DOHH2 (cell line): ENCODE measurements around the gene ABCD2.

Source experiments
- EZH2phosphoT487 ChIP-seq: fragments of 200-600 bp; sonication (generic); IDR thresholded peaks from 2 replicates; pipeline ENCODE4 v1.6.1; 2017; ENCODE audit warnings: borderline replicate concordance, mild to moderate bottlenecking, antibody characterized with exemption, low read length, moderate library complexity, mixed read lengths
- TF ChIP-seq, protein P1 (sequence below): fragments of 200-600 bp; sonication (generic); IDR thresholded peaks from one replicate; pipeline ENCODE4 v1.5.1; 2014; ENCODE audit warnings: antibody characterized with exemption, mild to moderate bottlenecking, low read depth, low read length; ENCODE audit not compliant: poor library complexity, severe bottlenecking

DNA sequence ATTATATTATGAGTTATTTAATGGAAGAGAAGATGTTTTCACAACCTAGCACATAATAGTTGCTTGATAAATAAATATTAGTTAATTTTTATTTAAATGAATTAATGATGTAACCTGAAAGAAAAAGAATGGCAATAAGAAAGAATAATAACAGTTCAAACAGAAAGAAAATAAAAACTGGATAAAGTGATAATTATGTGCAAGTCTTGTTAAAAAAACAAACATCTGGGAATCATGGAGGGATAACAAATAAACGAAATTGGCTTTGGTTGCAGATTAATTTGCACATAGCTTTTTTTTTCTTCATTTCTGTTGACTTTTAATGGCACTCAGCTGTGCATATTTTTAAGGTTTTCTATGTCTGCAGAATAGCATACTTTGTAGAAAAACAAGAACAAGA is 23.4 kb upstream of the ABCD2 start:
- TF ChIP-seq, protein P1, sequence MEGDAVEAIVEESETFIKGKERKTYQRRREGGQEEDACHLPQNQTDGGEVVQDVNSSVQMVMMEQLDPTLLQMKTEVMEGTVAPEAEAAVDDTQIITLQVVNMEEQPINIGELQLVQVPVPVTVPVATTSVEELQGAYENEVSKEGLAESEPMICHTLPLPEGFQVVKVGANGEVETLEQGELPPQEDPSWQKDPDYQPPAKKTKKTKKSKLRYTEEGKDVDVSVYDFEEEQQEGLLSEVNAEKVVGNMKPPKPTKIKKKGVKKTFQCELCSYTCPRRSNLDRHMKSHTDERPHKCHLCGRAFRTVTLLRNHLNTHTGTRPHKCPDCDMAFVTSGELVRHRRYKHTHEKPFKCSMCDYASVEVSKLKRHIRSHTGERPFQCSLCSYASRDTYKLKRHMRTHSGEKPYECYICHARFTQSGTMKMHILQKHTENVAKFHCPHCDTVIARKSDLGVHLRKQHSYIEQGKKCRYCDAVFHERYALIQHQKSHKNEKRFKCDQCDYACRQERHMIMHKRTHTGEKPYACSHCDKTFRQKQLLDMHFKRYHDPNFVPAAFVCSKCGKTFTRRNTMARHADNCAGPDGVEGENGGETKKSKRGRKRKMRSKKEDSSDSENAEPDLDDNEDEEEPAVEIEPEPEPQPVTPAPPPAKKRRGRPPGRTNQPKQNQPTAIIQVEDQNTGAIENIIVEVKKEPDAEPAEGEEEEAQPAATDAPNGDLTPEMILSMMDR: no peak
- no peak for TF ChIP-seq EZH2phosphoT487
